Measurements from ENCODE around the gene DRICH1.
"Not testable (repeated sequence)": the region's sequence is repeated elsewhere in the genome, so short reads cannot be mapped to it uniquely, and the experiment has no call there.

Gene DRICH1

GRCh38 chr22:23632178-23632577 lies at the start of gene DRICH1:
Gene DRICH1 (minus strand): TSS chr22:23632321. CDS start chr22:23632023, 298 bp downstream.
- H3K9ac ChIP-seq (ENCODE audit: low read depth, low read length): no peak within 1 kb of the TSS
- H3K36me3 ChIP-seq (ENCODE audit: insufficient read depth, low read length): no peaks in the 10 kb centered on the region
- H3K4me1 ChIP-seq (ENCODE audit: insufficient read depth, low read length): no peaks in the 10 kb centered on the region
- no peaks in the 10 kb centered on the region for H3K9me3 ChIP-seq (ENCODE audit: control insufficient read depth, insufficient read depth, low read length)

- Histone ChIP-seq H3K9ac (ENCODE audit: low read depth, low read length) (no peak overlapping the region), H3K36me3 (ENCODE audit: insufficient read depth, low read length) (no peaks in the 10 kb centered on the region; the same call in 1 of the 2 replicates), H3K4me1 (ENCODE audit: insufficient read depth, low read length) (no peaks in the 10 kb centered on the region), H3K9me3 (ENCODE audit: control insufficient read depth, insufficient read depth, low read length) (no peaks in the 10 kb centered on the region)
Measured at GRCh38 chr22:23681026-23681809, 49.1 kb upstream of the DRICH1 start.

- Histone ChIP-seq H3K36me3 (ENCODE audit: insufficient read depth, low read length) (no peaks in the 10 kb centered on the region), H3K4me1 (ENCODE audit: insufficient read depth, low read length) (peaks cover 5% of the 10 kb centered on the region; the same call in 1 of the 2 replicates)
Measured at GRCh38 chr22:23678133-23678532, 46.0 kb upstream of the DRICH1 start.

GRCh38 chr22:23677701-23677995 lies 45.5 kb upstream of the DRICH1 start:
- no peaks in the 10 kb centered on the region for H3K36me3 ChIP-seq (ENCODE audit: insufficient read depth, low read length)
- no peak overlapping the region for H3K9ac ChIP-seq (ENCODE audit: low read depth, low read length)
- H3K9me3 ChIP-seq (ENCODE audit: control insufficient read depth, insufficient read depth, low read length): no peaks in the 10 kb centered on the region
- H3K4me1 ChIP-seq (ENCODE audit: insufficient read depth, low read length): peaks cover 5% of the 10 kb centered on the region; the same call in 1 of the 2 replicates

More at GRCh38 chr22:23678133-23678532, 46.0 kb upstream of the DRICH1 start:
- Histone ChIP-seq H3K9ac (ENCODE audit: low read depth, low read length) (no peak overlapping the region), H3K9me3 (ENCODE audit: control insufficient read depth, insufficient read depth, low read length) (no peaks in the 10 kb centered on the region)

- not testable (repeated sequence) for H3K36me3 ChIP-seq (ENCODE audit: insufficient read depth, low read length); H3K9ac ChIP-seq (ENCODE audit: low read depth, low read length); H3K9me3 ChIP-seq (ENCODE audit: control insufficient read depth, insufficient read depth, low read length); H3K4me1 ChIP-seq (ENCODE audit: insufficient read depth, low read length)
Measured at GRCh38 chr22:23676841-23677700, 45.0 kb upstream of the DRICH1 start.

GRCh38 chr22:23675502-23676415 lies 43.6 kb upstream of the DRICH1 start:
- H3K4me1 ChIP-seq (ENCODE audit: insufficient read depth, low read length): peaks cover 5% of the 10 kb centered on the region; the same call in 1 of the 2 replicates
- H3K36me3 ChIP-seq (ENCODE audit: insufficient read depth, low read length): no peaks in the 10 kb centered on the region
- H3K9me3 ChIP-seq (ENCODE audit: control insufficient read depth, insufficient read depth, low read length): no peaks in the 10 kb centered on the region
- H3K9ac ChIP-seq (ENCODE audit: low read depth, low read length): no peak overlapping the region

GRCh38 chr22:23674886-23675501 lies 42.9 kb upstream of the DRICH1 start:
- not testable (repeated sequence) for H3K36me3 ChIP-seq (ENCODE audit: insufficient read depth, low read length); H3K9me3 ChIP-seq (ENCODE audit: control insufficient read depth, insufficient read depth, low read length); H3K4me1 ChIP-seq (ENCODE audit: insufficient read depth, low read length); H3K9ac ChIP-seq (ENCODE audit: low read depth, low read length)

- Histone ChIP-seq H3K36me3 (ENCODE audit: insufficient read depth, low read length) (no peaks in the 10 kb centered on the region), H3K9ac (ENCODE audit: low read depth, low read length) (no peak overlapping the region), H3K9me3 (ENCODE audit: control insufficient read depth, insufficient read depth, low read length) (no peaks in the 10 kb centered on the region), H3K4me1 (ENCODE audit: insufficient read depth, low read length) (peaks cover 5% of the 10 kb centered on the region; the same call in 1 of the 2 replicates)
Measured at GRCh38 chr22:23673826-23674690, 41.9 kb upstream of the DRICH1 start.

- no peaks in the 10 kb centered on the region for H3K9me3 ChIP-seq (ENCODE audit: control insufficient read depth, insufficient read depth, low read length)
- H3K9ac ChIP-seq (ENCODE audit: low read depth, low read length): no peak overlapping the region
- peaks cover 5% of the 10 kb centered on the region; the same call in 1 of the 2 replicates for H3K4me1 ChIP-seq (ENCODE audit: insufficient read depth, low read length)
- H3K36me3 ChIP-seq (ENCODE audit: insufficient read depth, low read length): no peaks in the 10 kb centered on the region
Measured at GRCh38 chr22:23673050-23673620, 41.0 kb upstream of the DRICH1 start.

GRCh38 chr22:23672307-23673049 lies 40.4 kb upstream of the DRICH1 start:
- H3K9ac ChIP-seq (ENCODE audit: low read depth, low read length); H3K4me1 ChIP-seq (ENCODE audit: insufficient read depth, low read length); H3K36me3 ChIP-seq (ENCODE audit: insufficient read depth, low read length); H3K9me3 ChIP-seq (ENCODE audit: control insufficient read depth, insufficient read depth, low read length): not testable (repeated sequence)

GRCh38 chr22:23671387-23671786 lies 39.3 kb upstream of the DRICH1 start:
- not testable (repeated sequence) for H3K9ac ChIP-seq (ENCODE audit: low read depth, low read length); H3K36me3 ChIP-seq (ENCODE audit: insufficient read depth, low read length); H3K9me3 ChIP-seq (ENCODE audit: control insufficient read depth, insufficient read depth, low read length); H3K4me1 ChIP-seq (ENCODE audit: insufficient read depth, low read length)

Measured in ES-I3 (cell line).